ENCODE data around the gene VPS35.

The VPS35 gene

DNA sequence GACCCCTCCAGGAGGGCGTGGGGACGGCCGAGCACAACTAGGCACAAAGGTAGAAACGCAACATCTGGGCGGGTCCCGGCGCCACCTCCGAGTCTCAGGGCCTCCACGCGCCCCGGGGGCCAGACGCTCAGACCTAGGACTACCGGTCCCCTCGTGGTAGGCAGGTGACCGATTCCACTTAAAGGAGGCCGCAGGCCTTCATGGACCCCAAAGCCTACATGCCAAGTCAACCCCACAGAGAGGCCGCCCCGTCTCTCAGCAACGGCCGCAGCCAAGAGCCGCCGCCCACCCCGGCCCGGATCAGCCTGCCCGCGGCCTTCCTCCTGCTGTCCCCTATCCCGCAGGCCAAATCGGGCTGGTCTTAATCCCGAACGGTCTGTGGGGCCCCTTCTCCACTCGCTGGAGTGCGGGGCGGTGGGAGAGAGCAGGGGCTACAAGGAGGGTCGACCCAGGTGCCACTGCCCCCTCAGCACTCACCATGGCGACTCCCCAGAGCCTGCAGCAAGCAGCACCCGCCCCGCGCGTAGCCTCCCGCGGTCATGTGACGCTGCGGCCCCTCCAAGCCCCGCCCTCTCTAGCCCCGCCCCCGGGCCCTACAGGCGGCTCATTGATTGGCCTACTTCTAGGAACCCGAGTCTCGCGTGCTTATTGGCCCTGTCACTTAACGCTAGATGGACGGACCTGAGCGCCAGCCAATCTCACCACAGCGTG, at the start of gene VPS35:
Gene VPS35 (minus strand): TSS at position 525 of the 711 bp plus-strand sequence. CDS start 45 bp downstream, at position 480.
- DNase-seq (ENCODE audit: low spot score) = peak; percentile 98

DNA sequence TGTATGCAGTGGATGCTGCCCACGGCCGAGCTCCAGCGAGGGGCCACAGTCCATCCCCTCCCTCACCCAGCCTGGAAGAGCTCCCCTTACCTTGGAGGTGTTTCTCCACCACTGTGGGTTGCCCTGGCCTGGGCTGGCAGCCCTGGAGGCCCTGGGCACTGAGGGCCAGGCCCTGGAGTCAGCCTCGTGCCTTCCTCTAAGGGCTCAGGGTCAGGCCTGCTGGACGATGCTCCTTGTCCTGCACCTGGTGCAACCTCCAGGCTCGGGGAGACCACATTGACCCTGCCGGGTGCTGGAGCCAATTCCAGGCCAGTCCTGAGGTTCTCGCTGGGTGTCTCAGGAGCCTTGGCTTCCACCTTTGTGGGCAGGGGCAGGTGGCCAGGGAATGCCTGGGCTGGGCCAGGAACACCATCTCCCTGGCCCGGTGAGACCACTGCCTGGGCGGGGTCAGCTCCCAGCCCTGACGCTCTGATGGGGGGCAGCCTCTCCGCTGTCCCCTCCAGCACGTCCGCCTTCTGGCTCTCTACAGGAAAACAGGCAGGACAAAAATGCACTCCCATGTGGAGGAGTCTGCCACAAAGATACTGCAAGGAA, 48.7 kb upstream of the VPS35 start:
- DNase-seq (ENCODE audit: low spot score) = no peak

DNA sequence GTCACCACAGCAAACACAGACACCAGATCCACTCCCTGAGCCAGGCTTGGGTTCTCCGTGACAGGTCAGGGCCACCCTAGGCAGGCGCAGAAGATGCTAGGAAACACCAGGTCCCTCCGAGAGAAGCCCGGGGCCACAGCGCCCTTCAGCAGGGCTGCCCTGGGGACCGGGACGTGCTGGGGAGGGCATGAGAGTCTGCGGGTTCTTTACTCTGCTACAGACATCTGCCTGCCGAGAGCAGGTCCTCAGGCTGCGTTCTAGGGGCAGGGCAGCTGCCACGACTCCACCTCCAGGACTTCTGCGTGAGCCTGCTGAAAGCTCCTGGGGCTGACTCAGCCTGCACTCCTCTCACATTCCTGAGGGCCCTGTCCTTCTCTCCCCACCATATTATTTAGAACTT, 47.7 kb upstream of the VPS35 start:
- DNase-seq (ENCODE audit: low spot score) = no peak

DNA sequence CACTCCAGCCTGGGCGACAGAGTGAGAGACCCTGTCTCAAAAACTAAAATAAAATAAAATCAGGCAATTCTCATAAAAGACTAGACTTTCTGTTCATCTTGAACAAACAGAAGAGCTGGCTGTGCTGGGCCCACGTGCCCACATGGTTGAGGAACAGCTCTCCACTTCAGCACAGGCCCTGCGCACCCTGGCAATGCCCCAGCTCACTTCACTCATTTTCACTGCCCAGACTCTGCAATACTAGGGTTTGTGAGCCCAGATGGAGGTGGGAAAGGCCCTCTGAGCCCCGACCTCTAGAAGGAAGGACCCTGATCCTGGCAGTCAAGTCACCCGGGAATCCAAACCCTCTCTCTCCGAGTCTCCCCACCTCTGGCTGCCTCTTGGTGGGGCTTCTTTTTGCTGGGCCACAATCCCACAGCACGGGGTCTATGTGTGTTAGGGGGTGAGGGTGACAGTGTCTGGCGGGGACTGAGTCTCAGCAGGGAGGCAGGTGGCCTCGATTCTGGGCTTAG, 44.4 kb upstream of the VPS35 start:
- DNase-seq (ENCODE audit: low spot score) = no peak

DNA sequence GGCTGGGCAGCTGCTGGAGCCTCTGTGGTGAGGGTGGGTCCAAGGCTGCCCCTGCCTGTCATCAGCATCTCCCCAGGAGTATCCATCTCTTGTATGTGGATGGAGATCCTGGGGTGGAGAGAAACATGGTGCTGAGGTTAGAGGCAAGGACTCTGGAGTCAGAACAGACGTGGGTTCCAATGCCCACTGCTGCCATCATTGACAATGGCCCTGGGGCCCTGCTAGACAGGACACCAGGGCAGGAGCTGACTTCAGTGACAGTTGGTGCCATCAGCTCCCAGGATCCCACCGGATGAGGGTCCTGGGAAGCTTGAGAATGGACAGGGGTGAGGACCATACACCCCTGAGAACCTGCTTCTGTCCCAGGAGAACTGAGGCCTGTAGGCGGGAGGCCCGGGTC, 43.6 kb upstream of the VPS35 start:
- DNase-seq (ENCODE audit: low spot score) = no peak

DNA sequence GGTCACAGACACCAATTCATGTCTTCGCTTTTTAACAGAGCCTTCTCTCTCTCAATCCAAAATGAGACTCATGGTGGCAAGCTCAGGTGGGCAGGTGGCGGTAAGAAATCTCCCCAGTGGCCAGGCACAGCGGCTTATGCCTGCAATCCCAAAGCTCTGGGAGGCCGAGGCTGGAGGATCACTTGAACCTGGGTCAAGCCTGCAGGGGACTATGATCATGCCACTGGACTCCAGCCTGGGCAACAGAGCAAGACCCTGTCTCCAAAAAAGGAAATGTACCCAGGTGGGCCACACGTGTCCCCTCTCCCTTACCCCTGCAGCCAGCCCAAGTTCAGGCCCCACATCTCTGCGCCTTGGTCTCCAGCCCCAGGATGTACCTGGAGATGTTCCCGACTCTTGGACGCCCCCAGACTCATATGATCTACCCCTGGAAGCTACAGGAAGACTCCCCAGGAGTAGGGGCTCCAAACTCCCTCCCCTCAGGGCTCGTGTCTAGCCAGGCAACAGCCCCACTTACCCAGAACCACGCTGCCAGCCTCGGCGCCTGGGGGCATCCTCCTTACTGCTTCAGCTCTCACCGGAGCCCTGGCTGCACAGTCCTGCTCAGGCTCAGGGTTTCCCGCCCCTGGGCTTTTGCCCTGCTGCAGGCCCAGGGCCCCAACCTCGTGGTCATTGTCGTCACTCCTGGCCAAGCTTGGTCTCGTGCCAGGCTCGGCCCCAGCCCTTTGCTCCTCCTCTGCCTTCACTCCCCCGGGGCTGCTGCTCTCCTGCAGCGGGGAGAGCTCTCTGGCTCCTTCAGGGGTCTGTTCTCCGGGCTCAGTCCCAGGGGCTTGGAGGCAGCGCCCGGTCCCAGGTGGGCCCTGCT, 42.9 kb upstream of the VPS35 start:
- no peak for DNase-seq (ENCODE audit: low spot score)

DNA sequence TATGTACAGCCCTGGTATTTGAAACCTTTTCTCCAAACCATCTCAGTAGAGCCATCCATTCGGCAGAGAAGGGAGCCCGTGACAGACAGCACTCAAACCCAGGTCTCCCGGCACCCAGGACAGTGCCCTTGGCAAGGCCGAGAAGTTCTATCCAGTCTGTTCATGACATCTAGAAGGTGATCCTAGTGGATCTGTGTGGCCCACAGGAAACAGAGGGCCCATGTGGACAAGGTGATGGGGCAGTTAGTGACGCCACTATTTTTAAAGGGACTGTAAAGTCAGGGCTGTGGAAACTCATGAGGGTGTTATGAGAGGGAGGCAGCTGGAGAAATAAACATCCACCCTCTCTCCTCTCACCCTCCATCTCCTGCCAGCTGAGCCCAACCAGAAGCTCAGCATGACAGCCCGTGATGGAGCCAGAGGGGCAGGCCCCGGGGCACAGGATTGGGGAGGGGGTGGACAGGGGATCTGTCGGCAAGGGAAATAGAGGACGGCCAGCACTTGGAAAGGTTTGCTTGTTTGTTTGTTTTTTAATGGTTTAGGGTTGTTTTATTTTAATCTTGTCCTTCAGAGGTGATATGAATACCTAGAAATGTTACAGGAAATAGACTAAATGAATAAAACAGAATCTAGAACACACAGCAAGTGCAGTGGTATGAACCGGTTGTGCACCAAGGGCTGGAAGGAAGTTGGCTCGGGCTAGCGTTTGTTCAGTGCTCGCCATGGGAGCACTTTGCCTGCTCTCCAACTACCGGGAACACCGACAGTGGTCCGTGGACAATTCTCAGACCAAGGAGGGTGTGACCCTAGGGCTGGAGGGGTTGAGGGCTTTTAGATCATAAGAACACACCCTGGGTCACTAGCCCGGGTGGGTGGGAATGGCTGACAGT, 42.1 kb upstream of the VPS35 start:
- no peak for DNase-seq (ENCODE audit: low spot score)

DNA sequence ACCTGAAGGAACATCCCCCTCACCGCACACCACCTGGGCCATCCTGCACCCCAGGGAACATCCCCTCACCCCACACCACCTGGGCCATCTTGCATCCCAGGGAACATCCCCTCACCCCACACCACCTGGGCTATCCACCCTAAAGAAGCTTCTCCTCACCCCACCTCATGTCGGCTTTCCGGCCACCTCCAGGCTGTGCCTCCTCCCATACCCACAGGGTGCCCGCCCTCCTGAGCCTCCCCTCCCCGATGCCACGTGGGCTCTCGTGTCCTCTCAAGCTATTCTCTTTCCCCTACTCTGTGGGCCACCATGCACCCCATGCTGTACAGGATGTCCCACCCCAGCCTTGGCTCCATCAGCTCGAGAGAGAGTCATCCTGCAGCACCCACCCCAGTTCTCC, 41.1 kb upstream of the VPS35 start:
- DNase-seq (ENCODE audit: low spot score) = no peak

DNA sequence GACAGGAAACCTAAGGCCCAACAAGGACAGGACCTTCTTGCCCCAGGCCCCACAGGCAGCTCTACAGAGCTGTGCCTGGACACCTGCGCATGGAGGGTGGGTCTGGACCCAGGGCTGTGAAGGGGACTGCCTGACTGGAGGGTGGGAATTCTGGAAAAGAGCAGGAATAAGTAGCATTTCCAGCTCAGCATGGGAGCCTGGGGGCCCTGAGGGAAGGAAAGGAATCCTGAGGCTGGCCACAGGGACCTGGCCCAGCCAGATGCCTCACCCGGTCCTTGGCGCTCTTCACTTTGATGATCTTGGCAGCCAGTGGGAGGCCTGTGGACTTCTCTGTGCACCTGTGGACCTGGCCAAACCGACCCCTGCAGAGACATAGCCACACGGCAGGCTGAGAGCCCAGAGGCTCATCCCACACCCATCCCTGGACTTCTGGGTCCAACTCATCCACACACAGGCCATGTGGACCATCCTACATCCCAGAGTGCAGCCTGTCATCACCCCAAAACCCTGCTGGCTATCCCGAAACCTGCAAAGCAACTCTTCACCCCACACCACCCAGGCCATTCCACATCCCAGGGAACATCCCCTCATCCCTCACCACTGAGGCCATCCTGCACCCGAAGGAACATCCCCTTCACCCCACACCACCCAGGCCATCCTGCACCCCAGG, 40.5 kb upstream of the VPS35 start:
- no peak for DNase-seq (ENCODE audit: low spot score)

DNA sequence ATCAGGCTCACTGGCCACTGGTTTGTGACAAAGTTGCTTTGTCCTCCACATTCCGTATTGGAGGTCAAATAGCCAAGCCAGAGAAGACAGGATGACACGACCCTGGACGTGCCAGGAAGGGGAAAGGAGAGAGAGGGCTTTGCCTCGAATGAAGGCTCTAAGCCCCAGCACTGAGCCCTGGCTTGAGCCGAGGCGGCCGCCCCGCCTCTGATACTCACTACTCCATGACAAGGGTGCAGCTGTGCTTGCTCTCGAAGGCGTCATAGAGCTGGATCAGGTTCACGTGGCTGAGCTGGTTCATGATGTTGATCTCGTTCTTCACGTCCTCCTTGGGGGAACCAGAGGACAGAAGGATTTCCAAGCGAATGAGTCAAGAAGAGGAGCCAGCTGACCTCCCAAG, 39.8 kb upstream of the VPS35 start:
- no peak for DNase-seq (ENCODE audit: low spot score)

DNA sequence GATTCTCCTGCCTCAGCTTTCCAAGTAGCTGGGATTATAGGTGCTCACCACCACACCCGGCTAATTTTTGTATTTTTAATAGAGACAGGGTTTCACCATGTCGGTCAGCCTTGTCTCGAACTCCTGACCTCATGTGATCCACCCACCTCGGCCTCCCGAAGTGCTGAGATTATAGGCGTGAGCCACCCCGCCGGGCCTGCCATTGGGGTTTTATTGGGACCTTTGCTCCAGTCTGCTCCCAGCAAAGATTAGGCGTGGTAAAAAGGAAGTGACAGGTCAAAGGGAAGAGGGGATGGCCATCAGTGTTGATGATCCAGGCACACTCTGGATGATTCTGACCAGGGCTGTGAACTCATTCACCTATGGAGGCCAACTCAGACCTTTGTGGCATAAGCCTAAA, 38.7 kb upstream of the VPS35 start:
- no peak for DNase-seq (ENCODE audit: low spot score)

DNA sequence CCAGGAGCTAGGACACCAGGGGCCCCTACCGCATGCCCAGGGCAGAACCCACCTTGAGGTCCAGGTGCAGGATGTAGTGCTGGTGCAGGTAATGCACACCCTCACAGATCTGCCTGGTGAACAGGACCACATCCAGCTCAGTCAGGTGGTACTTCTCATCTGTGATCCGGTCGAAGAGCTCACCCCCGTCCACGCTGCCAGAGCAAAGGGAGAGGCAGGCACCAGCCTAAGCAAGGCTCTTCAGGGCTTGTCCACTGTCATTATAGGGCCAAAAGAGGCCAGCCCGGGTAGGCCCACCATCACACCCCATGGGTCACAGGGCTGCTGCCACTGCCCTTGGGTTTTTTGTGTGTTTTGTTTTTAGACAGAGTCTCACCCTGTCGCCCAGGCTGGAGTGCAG, 38.2 kb upstream of the VPS35 start:
- no peak for DNase-seq (ENCODE audit: low spot score)

DNA sequence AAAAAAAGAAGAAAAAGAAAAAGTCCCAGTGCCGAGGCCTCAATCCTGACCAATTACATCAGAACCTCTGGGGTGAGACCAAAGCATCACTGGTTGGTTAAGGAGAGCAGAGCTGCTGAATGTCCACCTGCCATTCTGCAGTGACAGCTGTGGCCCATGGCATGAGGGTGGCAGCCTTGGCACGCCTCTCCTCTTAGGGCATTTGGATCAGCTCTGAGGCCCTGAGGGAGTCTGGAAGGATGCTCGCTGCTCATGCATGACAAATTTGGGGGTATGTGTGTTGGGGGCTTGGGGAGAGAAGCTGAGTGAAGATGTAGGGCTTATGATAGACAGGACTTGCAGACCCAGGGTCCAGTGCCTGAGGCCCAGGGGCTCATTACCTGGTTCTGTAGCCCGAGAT, 32.9 kb upstream of the VPS35 start:
- no peak for DNase-seq (ENCODE audit: low spot score)

DNA sequence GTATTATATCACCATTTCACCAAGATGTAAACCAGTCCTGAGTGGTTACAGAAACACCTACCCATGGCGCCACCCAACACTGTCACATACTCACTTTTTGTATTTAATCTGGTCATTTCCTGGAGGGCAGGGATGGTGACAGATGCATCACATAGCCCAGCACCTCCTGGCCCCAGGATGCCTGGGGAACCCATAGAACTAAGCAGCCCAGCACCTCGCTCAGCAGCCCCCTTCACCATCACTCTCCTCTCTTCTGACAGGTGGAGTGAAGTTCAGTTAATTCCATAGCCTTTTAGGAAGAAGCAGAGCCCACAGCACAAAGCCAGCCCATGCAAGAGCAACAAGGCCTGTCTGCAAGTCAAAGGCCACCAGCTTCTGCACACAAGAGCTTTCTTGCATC, 31.6 kb upstream of the VPS35 start:
- DNase-seq (ENCODE audit: low spot score) = no peak

DNA sequence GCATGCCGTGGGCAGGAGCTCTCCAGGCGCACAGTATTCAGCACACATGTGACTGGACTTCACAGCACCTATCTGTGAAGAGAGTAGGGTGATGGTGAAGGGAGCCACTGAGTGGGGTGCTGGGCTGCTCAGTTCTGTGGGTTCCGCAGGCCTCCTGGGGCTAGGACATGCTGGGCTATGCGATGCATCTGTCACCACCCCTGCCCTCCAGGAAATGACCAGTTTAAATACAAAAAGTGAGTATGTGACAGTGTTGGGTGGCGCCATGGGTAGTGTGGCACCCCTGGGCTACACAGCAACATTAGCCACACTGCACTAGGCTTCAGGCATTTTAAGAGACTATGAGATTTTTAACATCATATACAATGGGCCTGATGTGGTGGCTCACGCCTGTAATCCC, 30.6 kb upstream of the VPS35 start:
- DNase-seq (ENCODE audit: low spot score) = no peak

DNA sequence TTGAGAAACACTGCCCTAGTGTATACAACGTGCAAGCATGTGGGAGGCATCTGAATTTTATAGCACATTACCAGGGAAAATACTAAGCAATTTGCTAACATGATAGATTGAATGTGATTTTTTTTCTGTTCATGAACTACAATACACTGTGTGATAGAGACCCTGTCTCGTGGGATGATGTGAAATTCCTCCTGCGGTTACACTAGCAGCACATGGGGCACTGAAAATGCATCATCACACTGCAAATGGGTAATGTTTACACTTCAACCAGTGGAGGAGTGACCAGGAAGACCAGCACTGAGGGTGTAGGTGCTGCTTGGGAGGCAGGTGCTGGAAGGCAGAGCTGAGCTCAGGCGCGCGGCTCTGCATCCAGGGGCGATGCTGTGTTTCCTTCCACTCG, 29.2 kb upstream of the VPS35 start:
- no peak for DNase-seq (ENCODE audit: low spot score)

DNA sequence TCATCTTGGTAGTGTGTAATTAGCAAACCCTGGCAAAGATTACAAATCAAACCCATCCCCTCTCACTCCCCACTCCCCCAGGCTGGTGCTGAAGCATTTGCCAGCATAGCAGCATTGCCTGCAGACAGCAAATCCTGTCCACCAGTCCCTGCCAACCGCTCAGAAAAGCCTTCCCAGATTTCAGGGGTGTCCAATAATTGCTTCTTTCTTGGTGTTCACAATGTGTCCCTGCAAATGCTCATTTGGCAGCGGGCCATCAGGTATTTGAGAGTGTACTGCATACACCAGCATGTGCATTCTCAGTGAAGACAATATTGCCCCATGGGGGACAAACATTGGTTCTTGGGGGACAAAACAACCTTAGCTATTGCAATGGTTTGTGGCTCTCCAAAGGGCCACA, 28.7 kb upstream of the VPS35 start:
- no peak for DNase-seq (ENCODE audit: low spot score)

DNA sequence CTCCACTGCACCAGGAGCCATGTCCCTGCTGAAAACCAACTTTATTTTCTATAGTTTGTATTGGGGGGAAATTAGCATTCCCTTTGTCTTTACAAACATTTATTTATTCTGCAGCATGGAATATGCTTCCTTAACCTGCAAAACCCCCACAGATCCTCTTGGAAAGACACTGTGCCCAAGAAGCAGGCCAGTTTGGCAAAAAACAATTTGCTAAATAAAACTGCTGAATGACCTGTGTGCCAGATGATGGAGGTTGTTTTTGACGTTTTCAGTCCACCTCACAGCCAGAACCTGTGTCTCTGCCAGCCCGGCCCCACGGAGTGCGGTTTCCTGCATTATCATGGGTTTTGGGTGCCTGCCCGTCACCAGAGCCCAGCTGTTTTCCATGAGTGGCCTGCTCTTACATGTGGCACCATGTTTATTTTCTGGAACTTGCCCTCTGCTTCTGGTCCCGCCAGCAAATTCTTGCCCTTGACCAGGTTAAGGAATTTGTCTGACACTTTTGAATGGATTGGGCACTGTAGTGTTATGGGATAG, 26.9 kb upstream of the VPS35 start:
- no peak for DNase-seq (ENCODE audit: low spot score)

DNA sequence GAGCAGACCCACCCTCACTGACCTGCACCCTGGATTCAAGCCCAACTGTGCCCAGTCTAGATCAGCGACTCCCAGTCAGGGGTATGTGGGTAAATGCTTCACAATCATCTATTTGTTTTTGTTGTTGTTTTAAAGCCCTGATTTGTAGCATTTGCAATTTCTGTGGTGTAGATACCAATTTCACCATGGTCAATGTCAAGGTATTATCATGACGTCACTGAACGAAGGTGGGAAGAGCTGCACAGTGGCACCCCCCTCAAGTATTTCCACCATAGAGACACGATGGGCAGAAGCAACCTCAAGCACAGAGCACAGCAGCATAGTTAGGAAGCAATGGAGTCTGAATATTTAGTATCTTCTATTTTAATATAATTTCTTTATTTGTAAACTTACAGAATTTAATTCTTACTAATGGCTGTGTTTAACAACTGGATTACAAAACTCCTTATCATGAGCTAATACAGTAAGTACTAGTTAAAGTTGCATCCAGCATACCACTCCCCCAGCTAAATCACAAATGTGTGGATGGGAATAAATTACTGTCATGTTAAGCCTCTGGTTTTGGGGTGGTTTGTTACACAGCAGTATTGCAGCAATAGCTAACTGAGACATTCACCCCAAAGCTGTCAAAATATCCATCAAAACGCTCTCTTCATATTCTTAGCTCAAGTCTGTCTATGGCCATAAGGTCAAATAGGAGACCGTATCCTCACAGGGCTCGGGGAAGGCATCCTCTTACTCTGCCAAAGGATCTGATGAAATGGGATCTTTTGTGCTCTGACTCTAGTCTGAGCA, 26.0 kb upstream of the VPS35 start:
- no peak for DNase-seq (ENCODE audit: low spot score)

DNA sequence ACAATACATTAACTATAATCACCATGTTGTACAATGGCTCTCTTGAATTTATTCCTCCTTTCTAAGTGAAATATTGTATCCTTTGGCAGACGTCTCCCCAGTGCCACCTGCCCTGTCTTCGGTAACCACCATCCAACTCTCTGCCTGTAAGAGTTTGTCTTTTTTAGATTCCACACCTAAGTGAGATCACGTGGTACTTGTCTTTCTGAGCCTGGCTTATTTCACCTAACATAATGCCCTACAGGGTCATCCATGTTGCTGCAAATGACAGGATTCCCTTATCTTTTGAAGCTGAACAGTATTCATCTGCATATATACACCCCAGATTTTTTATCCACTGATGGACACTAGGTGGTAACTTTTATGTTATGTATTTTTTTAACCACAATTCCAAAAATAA, 24.7 kb upstream of the VPS35 start:
- no peak for DNase-seq (ENCODE audit: low spot score)

Measured in kidney capillary endothelial cell (primary cell).